Gastrocnemius medialis (tissue), 4 donors: ENCODE measurements around the gene WSCD1.

ENCODE experiments used
- CTCF ChIP-seq, 5 experiments: fragments of 450-650 bp in 3 of 5; fragments of 200-600 bp in 2 of 5; sonication (generic) in 2 of 5; IDR thresholded peaks in 4 of 5; conservative IDR thresholded peaks in 1 of 5; 1 replicate in 4 of 5; 2 replicates in 1 of 5; pipeline ENCODE4 v1.5.1; 2016 to 2019; ENCODE audit warnings: antibody characterized with exemption in 5 of 5, mild to moderate bottlenecking in 3 of 5, moderate library complexity in 3 of 5
- POLR2A ChIP-seq, 2 donors: fragments of 450-650 bp; IDR thresholded peaks; one replicate each; pipeline ENCODE4 v1.6.1; 2017; ENCODE audit warnings: antibody characterized with exemption in 2 of 2, mild to moderate bottlenecking in 2 of 2, moderate library complexity in 2 of 2

DNA sequence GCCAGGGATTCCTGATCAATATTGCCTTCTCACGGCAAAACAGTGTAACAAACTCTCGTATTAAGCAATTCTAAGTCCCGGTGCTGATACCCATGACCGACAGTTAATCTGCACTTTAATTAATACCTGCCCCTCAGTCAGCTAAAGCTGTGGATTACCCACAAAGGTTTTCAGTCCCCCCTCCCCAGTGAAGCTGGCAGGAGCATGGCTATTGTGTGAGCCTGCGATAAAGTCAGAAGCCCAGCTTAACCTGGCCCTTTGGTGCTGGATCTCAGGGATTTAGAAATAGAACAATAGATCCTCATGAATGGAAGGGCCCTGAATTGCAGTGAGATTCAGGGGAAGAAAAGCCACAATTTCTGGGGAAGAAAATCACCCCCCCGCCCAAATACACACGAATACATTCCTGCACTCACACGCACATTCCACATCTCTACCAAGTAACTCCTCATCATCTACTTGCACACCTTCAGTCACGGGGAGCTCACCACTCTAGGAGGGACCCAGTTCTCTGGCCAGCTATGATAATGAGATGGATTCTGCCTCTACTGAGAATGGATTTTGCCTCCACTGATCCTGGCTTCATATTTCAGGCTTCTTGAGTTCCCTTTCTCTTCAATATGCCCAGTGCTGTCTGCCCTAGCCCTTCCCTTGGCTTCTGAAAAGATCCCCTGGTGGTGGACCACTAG is 102.6 kb downstream of the WSCD1 start:
- TF ChIP-seq POLR2A (IDR thresholded peaks at IDR 0.05) (no peak), CTCF (IDR thresholded peaks at IDR 0.05 in 4 of 5, conservative IDR thresholded peaks at IDR 0.05 in 1 of 5) (no peak)
